Osteoblast (primary cell): ENCODE data around the gene RSPH9. TPM values are rescaled to one million over a fixed set of nuclear protein-coding genes. Genes with fewer than 3 reads are reported as not detected.

Source experiments
- DNase-seq: peaks from one replicate; pipeline ENCODE4 v3.0.0; 2011; ENCODE audit warnings: low spot score, mixed read lengths; ENCODE audit not compliant: insufficient read length; ENCODE audit errors: missing footprints
- H2AFZ ChIP-seq: 2 replicates; pipeline ENCODE4 v1.6.0; 2011; ENCODE audit warnings: mild to moderate bottlenecking, low read length
- H3K27ac ChIP-seq: 2 replicates; pipeline ENCODE4 v1.5.1; 2011; ENCODE audit warnings: mild to moderate bottlenecking, low read depth, low read length, moderate library complexity
- H3K27me3 ChIP-seq: 2 replicates; pipeline ENCODE4 v1.6.0; 2012; ENCODE audit warnings: mild to moderate bottlenecking, control low read depth, inconsistent platforms, low read length, moderate library complexity; ENCODE audit not compliant: insufficient read depth
- H3K36me3 ChIP-seq: 2 replicates; pipeline ENCODE4 v1.5.1; 2011; ENCODE audit warnings: mild to moderate bottlenecking, low read length, control low read depth, moderate library complexity; ENCODE audit not compliant: insufficient read depth
- H3K4me1 ChIP-seq: 2 replicates; pipeline ENCODE4 v1.5.1; 2011; ENCODE audit warnings: mild to moderate bottlenecking, low read length, control low read depth, moderate library complexity; ENCODE audit not compliant: insufficient read depth
- H3K4me2 ChIP-seq: 2 replicates; pipeline ENCODE4 v1.6.0; 2011; ENCODE audit warnings: mild to moderate bottlenecking, low read length; ENCODE audit not compliant: insufficient read depth
- H3K4me3 ChIP-seq: fragments of 200-600 bp; sonication (generic); 3 replicates; pipeline ENCODE4 v1.5.1; 2012; ENCODE audit warnings: mild to moderate bottlenecking, low read length, inconsistent platforms; ENCODE audit not compliant: insufficient read depth
- H3K79me2 ChIP-seq: 2 replicates; pipeline ENCODE4 v1.6.0; 2012; ENCODE audit warnings: mild to moderate bottlenecking, low read length, control low read depth, inconsistent platforms; ENCODE audit not compliant: insufficient read depth
- H3K9me3 ChIP-seq: 2 replicates; pipeline ENCODE4 v1.5.1; 2011; ENCODE audit warnings: low read depth, low read length, control low read depth
- H4K20me1 ChIP-seq: 2 replicates; pipeline ENCODE4 v1.6.0; 2012; ENCODE audit warnings: mild to moderate bottlenecking, low read length, control low read depth; ENCODE audit not compliant: insufficient read depth
- total RNA-seq: library from RNA; depleted of rRNA; stranded (reverse); fragments of >200 nt; gene quantifications from 2 replicates; pipeline ENCODE4 v1.2.3, GENCODE V29; 2012
- TF ChIP-seq, protein P1 (sequence below): IDR thresholded peaks from 2 replicates; pipeline ENCODE4 v1.5.1; 2011; ENCODE audit warnings: mild to moderate bottlenecking, low read depth, low read length, moderate library complexity; ENCODE audit errors: extremely low read depth

RSPH9 gene
- total RNA-seq, 1 donor: 0.36 TPM

GRCh38 chr6:43669922-43670622, 25.2 kb downstream of the RSPH9 start:
- H2AFZ ChIP-seq: no peak overlapping the region
- no peak overlapping the region for H3K4me3 ChIP-seq
- H3K9me3 ChIP-seq: no peaks in the 10 kb centered on the region
- peak; percentile 86 for DNase-seq
- TF ChIP-seq, protein P1, sequence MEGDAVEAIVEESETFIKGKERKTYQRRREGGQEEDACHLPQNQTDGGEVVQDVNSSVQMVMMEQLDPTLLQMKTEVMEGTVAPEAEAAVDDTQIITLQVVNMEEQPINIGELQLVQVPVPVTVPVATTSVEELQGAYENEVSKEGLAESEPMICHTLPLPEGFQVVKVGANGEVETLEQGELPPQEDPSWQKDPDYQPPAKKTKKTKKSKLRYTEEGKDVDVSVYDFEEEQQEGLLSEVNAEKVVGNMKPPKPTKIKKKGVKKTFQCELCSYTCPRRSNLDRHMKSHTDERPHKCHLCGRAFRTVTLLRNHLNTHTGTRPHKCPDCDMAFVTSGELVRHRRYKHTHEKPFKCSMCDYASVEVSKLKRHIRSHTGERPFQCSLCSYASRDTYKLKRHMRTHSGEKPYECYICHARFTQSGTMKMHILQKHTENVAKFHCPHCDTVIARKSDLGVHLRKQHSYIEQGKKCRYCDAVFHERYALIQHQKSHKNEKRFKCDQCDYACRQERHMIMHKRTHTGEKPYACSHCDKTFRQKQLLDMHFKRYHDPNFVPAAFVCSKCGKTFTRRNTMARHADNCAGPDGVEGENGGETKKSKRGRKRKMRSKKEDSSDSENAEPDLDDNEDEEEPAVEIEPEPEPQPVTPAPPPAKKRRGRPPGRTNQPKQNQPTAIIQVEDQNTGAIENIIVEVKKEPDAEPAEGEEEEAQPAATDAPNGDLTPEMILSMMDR: no peak
- peaks cover 32% of the 10 kb centered on the region for H3K36me3 ChIP-seq
- H3K79me2 ChIP-seq: no peaks in the 10 kb centered on the region
- H3K4me1 ChIP-seq: peaks cover 34% of the 10 kb centered on the region
- peak overlapping the region; percentile 48 for H3K27ac ChIP-seq
- no peaks in the 10 kb centered on the region for H3K27me3 ChIP-seq
- no peak overlapping the region for H3K4me2 ChIP-seq
- H4K20me1 ChIP-seq: no peaks in the 10 kb centered on the region

- no peak overlapping the region for H3K4me3 ChIP-seq
- H3K4me1 ChIP-seq: peaks cover 31% of the 10 kb centered on the region
- H3K27ac ChIP-seq: no peak overlapping the region
- H3K36me3 ChIP-seq: peaks cover 37% of the 10 kb centered on the region
- H4K20me1 ChIP-seq: no peaks in the 10 kb centered on the region
- TF ChIP-seq, protein P1: no peak
- peak; percentile 69 for DNase-seq
- H3K4me2 ChIP-seq: no peak overlapping the region
- H2AFZ ChIP-seq: no peak overlapping the region
- H3K9me3 ChIP-seq: no peaks in the 10 kb centered on the region
- no peaks in the 10 kb centered on the region for H3K79me2 ChIP-seq
- H3K27me3 ChIP-seq: no peaks in the 10 kb centered on the region
Observed at GRCh38 chr6:43670623-43670986, 25.8 kb downstream of the RSPH9 start.

- peaks cover 42% of the 10 kb centered on the region for H3K36me3 ChIP-seq
- H2AFZ ChIP-seq: no peak overlapping the region
- no peak overlapping the region for H3K4me3 ChIP-seq
- H3K27me3 ChIP-seq: no peaks in the 10 kb centered on the region
- no peak for DNase-seq
- H3K4me1 ChIP-seq: peaks cover 31% of the 10 kb centered on the region
- H3K9me3 ChIP-seq: no peaks in the 10 kb centered on the region
- no peak overlapping the region for H3K27ac ChIP-seq
- H4K20me1 ChIP-seq: peaks cover under 1% of the 10 kb centered on the region
- no peak overlapping the region for H3K4me2 ChIP-seq
- H3K79me2 ChIP-seq: no peaks in the 10 kb centered on the region
- TF ChIP-seq, protein P1: no peak
Observed at GRCh38 chr6:43671011-43671800, 26.4 kb downstream of the RSPH9 start.
